IMR-90 (cell line): ENCODE results near the gene ZNF853. TPM values are rescaled to one million over a fixed set of nuclear protein-coding genes. Genes with fewer than 3 reads are reported as not detected.

Source experiments
- ATAC-seq: fragments of 200-7000 bp; cut with Tn5 transposase; 2 replicates; pipeline ENCODE4 v1.9.1; 2020; ENCODE audit warnings: low read depth, mild to moderate bottlenecking, moderate library complexity
- BruUV-seq: library from RNA; stranded (reverse); fragments of 400-500 nt; replicated peaks from 2 replicates; lab custom pipeline; 2021; lab: Mats Ljungman, UMichigan
- CTCF ChIA-PET: fragments of 300-600 bp; formaldehyde crosslinking; extraction: SDS; loops from one replicate; lab custom pipeline; 2021; ENCODE audit warnings: antibody characterized with exemption; lab: Yijun Ruan, JAX
- POLR2A ChIA-PET: fragments of 300-600 bp; sonication (Branson Sonifier 250); formaldehyde crosslinking; loops from one replicate; lab custom pipeline; 2022; ENCODE audit warnings: antibody characterized with exemption; ENCODE audit not compliant: unreplicated experiment; lab: Charles Lee
- DNase-seq: peaks from one replicate; pipeline ENCODE4 v3.0.0; 2013
- H2AFZ ChIP-seq: replicated peaks from 2 replicates; pipeline ENCODE3; 2013; ENCODE audit warnings: low read length, mild to moderate bottlenecking; ENCODE audit not compliant: poor library complexity
- H2AK5ac ChIP-seq: 2 replicates; pipeline ENCODE4 v1.6.1; 2013; ENCODE audit warnings: low read depth, low read length, inconsistent platforms
- H2AK9ac ChIP-seq: replicated peaks from 2 replicates; pipeline ENCODE3; 2013; ENCODE audit warnings: mild to moderate bottlenecking, low read depth, low read length, moderate library complexity; ENCODE audit not compliant: poor library complexity
- H2BK120ac ChIP-seq: 2 replicates; pipeline ENCODE4 v1.6.1; 2013; ENCODE audit warnings: low read depth, low read length, inconsistent platforms
- H2BK15ac ChIP-seq: 3 replicates; pipeline ENCODE4 v1.6.1; 2013; ENCODE audit warnings: low read depth, low read length, inconsistent platforms
- H2BK20ac ChIP-seq: 2 replicates; pipeline ENCODE4 v1.6.1; 2013; ENCODE audit warnings: low read depth, mild to moderate bottlenecking, inconsistent platforms, low read length, moderate library complexity
- H2BK5ac ChIP-seq: 2 replicates; pipeline ENCODE4 v1.6.1; 2013; ENCODE audit warnings: mild to moderate bottlenecking, low read depth, low read length, inconsistent platforms; ENCODE audit not compliant: poor library complexity, severe bottlenecking
- H3K14ac ChIP-seq: replicated peaks from 2 replicates; pipeline ENCODE4 v1.6.1; 2013; ENCODE audit warnings: low read depth, low read length, inconsistent platforms
- H3K18ac ChIP-seq: 2 replicates; pipeline ENCODE4 v1.6.1; 2013; ENCODE audit warnings: low read depth, low read length, control low read depth
- H3K23ac ChIP-seq: 2 replicates; pipeline ENCODE4 v1.6.1; 2013; ENCODE audit warnings: low read depth, low read length, inconsistent platforms
- H3K27ac ChIP-seq: 2 replicates; pipeline ENCODE4 v1.5.1; 2013; ENCODE audit warnings: mild to moderate bottlenecking, control low read depth, low read length; ENCODE audit not compliant: insufficient read depth
- H3K27me3 ChIP-seq: 2 replicates; pipeline ENCODE4 v1.6.1; 2013; ENCODE audit warnings: low read length; ENCODE audit not compliant: control insufficient read depth, insufficient read depth
- H3K36me3 ChIP-seq: 2 replicates; pipeline ENCODE4 v1.6.1; 2013; ENCODE audit warnings: low read length, mixed read lengths; ENCODE audit not compliant: control insufficient read depth, insufficient read depth
- H3K4ac ChIP-seq: 2 replicates; pipeline ENCODE4 v1.6.1; 2013; ENCODE audit warnings: low read depth, low read length, inconsistent platforms
- H3K4me1 ChIP-seq: 2 replicates; pipeline ENCODE4 v1.6.1; 2013; ENCODE audit warnings: low read length, mixed read lengths; ENCODE audit not compliant: control insufficient read depth, insufficient read depth
- H3K4me2 ChIP-seq: 2 replicates; pipeline ENCODE4 v1.6.1; 2013; ENCODE audit warnings: low read depth, mild to moderate bottlenecking, control low read depth, low read length, moderate library complexity
- H3K4me3 ChIP-seq: 2 replicates; pipeline ENCODE4 v1.5.1; 2013; ENCODE audit warnings: low read depth, mild to moderate bottlenecking, control low read depth, low read length, moderate library complexity; ENCODE audit not compliant: insufficient read depth
- H3K56ac ChIP-seq: 2 replicates; pipeline ENCODE4 v1.6.1; 2013; ENCODE audit warnings: low read length, inconsistent platforms; ENCODE audit not compliant: insufficient read depth; ENCODE audit errors: extremely low read depth
- H3K79me1 ChIP-seq, 2 experiments: 2 replicates each; pipeline ENCODE4 v1.6.1; 2013; ENCODE audit warnings: low read length in 2 of 2, inconsistent platforms in 1 of 2, low read depth in 1 of 2
- H3K9ac ChIP-seq: 2 replicates; pipeline ENCODE4 v1.6.1; 2013; ENCODE audit warnings: low read depth, low read length, control low read depth
- H3K9me1 ChIP-seq: 2 replicates; pipeline ENCODE4 v1.6.1; 2013; ENCODE audit warnings: low read length, inconsistent platforms; ENCODE audit not compliant: insufficient read depth
- H3K9me3 ChIP-seq: 2 replicates; pipeline ENCODE4 v1.6.1; 2013; ENCODE audit warnings: low read length; ENCODE audit not compliant: control insufficient read depth, insufficient read depth
- H4K20me1 ChIP-seq: 2 replicates; pipeline ENCODE4 v1.6.1; 2013; ENCODE audit warnings: low read length, inconsistent platforms; ENCODE audit not compliant: insufficient read depth
- H4K5ac ChIP-seq: 2 replicates; pipeline ENCODE4 v1.6.1; 2013; ENCODE audit warnings: mild to moderate bottlenecking, low read depth, low read length, control low read depth
- H4K8ac ChIP-seq, 2 experiments: 2 replicates each; pipeline ENCODE4 v1.6.1; 2013; ENCODE audit warnings: low read depth in 2 of 2, low read length in 2 of 2, control low read depth in 1 of 2, inconsistent platforms in 1 of 2
- H4K91ac ChIP-seq: 2 replicates; pipeline ENCODE4 v1.6.1; 2013; ENCODE audit warnings: low read depth, low read length, inconsistent platforms; ENCODE audit not compliant: insufficient read depth
- CEBPB ChIP-seq: IDR thresholded peaks from 2 replicates; pipeline ENCODE4 v1.6.1; 2012; ENCODE audit warnings: low read depth, low read length, improper control_type of control experiment
- CHD1 ChIP-seq: IDR thresholded peaks from 2 replicates; pipeline ENCODE4 v1.6.1; 2012; ENCODE audit warnings: low read depth, low read length, improper control_type of control experiment
- FOS ChIP-seq: fragments of 150-350 bp; IDR thresholded peaks from 2 replicates; pipeline ENCODE4 v1.6.1; 2016; ENCODE audit warnings: low read depth, low read length
- MAFK ChIP-seq: IDR thresholded peaks from 2 replicates; pipeline ENCODE4 v1.6.1; 2012; ENCODE audit warnings: low read depth, low read length, improper control_type of control experiment
- MAZ ChIP-seq: IDR thresholded peaks from 2 replicates; pipeline ENCODE4 v1.6.1; 2012; ENCODE audit warnings: low read depth, mild to moderate bottlenecking, low read length, improper control_type of control experiment, moderate library complexity, borderline replicate concordance
- NFE2L2 ChIP-seq: fragments of 150-350 bp; IDR thresholded peaks from 2 replicates; pipeline ENCODE4 v1.6.1; 2016; ENCODE audit warnings: low read depth, mild to moderate bottlenecking, low read length
- POLR2A ChIP-seq: IDR thresholded peaks from 2 replicates; pipeline ENCODE4 v1.6.1; 2012; ENCODE audit warnings: mild to moderate bottlenecking, low read depth, low read length
- RCOR1 ChIP-seq: IDR thresholded peaks from 2 replicates; pipeline ENCODE4 v1.6.1; 2012; ENCODE audit warnings: mild to moderate bottlenecking, low read length, improper control_type of control experiment; ENCODE audit not compliant: insufficient replicate concordance
- RFX5 ChIP-seq: IDR thresholded peaks from 2 replicates; pipeline ENCODE4 v1.8.0; 2012; ENCODE audit warnings: low read depth, mild to moderate bottlenecking, low read length, moderate library complexity
- SMC3 ChIP-seq: fragments of 150-350 bp; IDR thresholded peaks from 2 replicates; pipeline ENCODE4 v1.6.1; 2016; ENCODE audit warnings: low read depth, mild to moderate bottlenecking, antibody characterized with exemption, low read length, moderate library complexity
- WGBS, 2 experiments: methylation state at CpG; one replicate each; pipeline versions ENCODE4 v1.1.5 to v1.1.7; 2013; ENCODE audit warnings: missing lambda C conversion rate in 2 of 2; ENCODE audit not compliant: insufficient read length in 1 of 2; ENCODE audit errors: extremely low coverage in 2 of 2; 5-methylcytosine and 5-hydroxymethylcytosine counted together
- dilution Hi-C: fragments of 300-500 bp; cut with HindIII; formaldehyde crosslinking; loops from one replicate; pipeline ENCODE4 v1.14.3; 2018; ENCODE audit warnings: low sequenced_read_pairs; ENCODE audit not compliant: unreplicated experiment
- in situ Hi-C: fragments of 300-500 bp; cut with MboI; formaldehyde crosslinking; loops from 3 replicates; pipeline ENCODE4 v1.14.3; 2019; ENCODE audit warnings: low sequenced_read_pairs, inconsistent platforms, mixed read lengths
- intact Hi-C: fragments of 100-400 bp; cut with micrococcal nuclease; formaldehyde crosslinking; loops from 2 replicates; pipeline ENCODE4 v1.10.0; 2022
- polyA plus RNA-seq, 3 experiments: library from polyadenylated mRNA; depleted of rRNA; stranded (reverse); fragments of >200 nt; gene quantifications; 2 replicates each; pipeline ENCODE4 v1.2.3, GENCODE V29; 2012; ENCODE audit warnings: low replicate concordance in 1 of 3
- total RNA-seq: library from RNA; depleted of rRNA; stranded (reverse); fragments of >200 nt; gene quantifications from 2 replicates; pipeline ENCODE4 v1.2.3, GENCODE V29; 2012
- TF ChIP-seq, protein P1 (sequence below): fragments of 150-350 bp; IDR thresholded peaks from 2 replicates; pipeline ENCODE4 v1.6.1; 2017; ENCODE audit warnings: mild to moderate bottlenecking, antibody characterized with exemption, low read length, low read depth
- TF ChIP-seq, protein P2 (sequence below): conservative IDR thresholded peaks from 2 replicates; pipeline ENCODE4 v1.5.1; 2012; ENCODE audit warnings: mild to moderate bottlenecking, low read depth, low read length, improper control_type of control experiment

ZNF853 gene
- total and polyA plus RNA-seq, 2 of the 4 experiments (the other 2 are of a cell fraction): 3.4 TPM

GRCh38 chr7:6649241-6649961 is 34.0 kb downstream of the ZNF853 start:
- no CpG with 5 or more reads among the region's 13 CpGs for WGBS, 2 experiments
- H3K9me1 ChIP-seq: no peaks in the 10 kb centered on the region
- H2BK15ac ChIP-seq: no peak overlapping the region
- ChIA-PET CTCF (no interaction called here), POLR2A (no interaction called here)
- DNase-seq: no peak
- no peak overlapping the region for H3K56ac ChIP-seq
- no peak overlapping the region for H2BK120ac ChIP-seq
- no peak overlapping the region for H3K4ac ChIP-seq
- H2AK5ac ChIP-seq: no peak overlapping the region
- H3K36me3 ChIP-seq: peaks cover 76% of the 10 kb centered on the region
- no peak overlapping the region for H4K8ac ChIP-seq
- peak overlapping the region; percentile 55 for H2AK9ac ChIP-seq
- peaks cover 35% of the 10 kb centered on the region for H3K9me3 ChIP-seq
- no peak overlapping the region for H3K27ac ChIP-seq
- no peak overlapping the region for H3K4me2 ChIP-seq
- no peak overlapping the region for H3K18ac ChIP-seq
- H4K20me1 ChIP-seq: peaks cover 4% of the 10 kb centered on the region; the same call in 1 of the 2 replicates
- H4K5ac ChIP-seq: no peak overlapping the region
- H3K4me3 ChIP-seq: no peak overlapping the region
- no peak overlapping the region for H3K23ac ChIP-seq
- H3K9ac ChIP-seq: no peak overlapping the region
- ATAC-seq: no peak
- no peak overlapping the region for H2BK20ac ChIP-seq
- BruUV-seq: no TSS peak
- intact Hi-C loops: no loop called here
- in situ Hi-C loops: no loop called here
- no peak overlapping the region for H2AFZ ChIP-seq
- TF ChIP-seq RCOR1: no peak
- TF ChIP-seq NFE2L2: no peak
- TF ChIP-seq, protein P1, sequence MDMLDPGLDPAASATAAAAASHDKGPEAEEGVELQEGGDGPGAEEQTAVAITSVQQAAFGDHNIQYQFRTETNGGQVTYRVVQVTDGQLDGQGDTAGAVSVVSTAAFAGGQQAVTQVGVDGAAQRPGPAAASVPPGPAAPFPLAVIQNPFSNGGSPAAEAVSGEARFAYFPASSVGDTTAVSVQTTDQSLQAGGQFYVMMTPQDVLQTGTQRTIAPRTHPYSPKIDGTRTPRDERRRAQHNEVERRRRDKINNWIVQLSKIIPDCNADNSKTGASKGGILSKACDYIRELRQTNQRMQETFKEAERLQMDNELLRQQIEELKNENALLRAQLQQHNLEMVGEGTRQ: no peak
- no peak for TF ChIP-seq SMC3
- no peak for TF ChIP-seq MAZ
- no peak for TF ChIP-seq POLR2A
- TF ChIP-seq, protein P2, sequence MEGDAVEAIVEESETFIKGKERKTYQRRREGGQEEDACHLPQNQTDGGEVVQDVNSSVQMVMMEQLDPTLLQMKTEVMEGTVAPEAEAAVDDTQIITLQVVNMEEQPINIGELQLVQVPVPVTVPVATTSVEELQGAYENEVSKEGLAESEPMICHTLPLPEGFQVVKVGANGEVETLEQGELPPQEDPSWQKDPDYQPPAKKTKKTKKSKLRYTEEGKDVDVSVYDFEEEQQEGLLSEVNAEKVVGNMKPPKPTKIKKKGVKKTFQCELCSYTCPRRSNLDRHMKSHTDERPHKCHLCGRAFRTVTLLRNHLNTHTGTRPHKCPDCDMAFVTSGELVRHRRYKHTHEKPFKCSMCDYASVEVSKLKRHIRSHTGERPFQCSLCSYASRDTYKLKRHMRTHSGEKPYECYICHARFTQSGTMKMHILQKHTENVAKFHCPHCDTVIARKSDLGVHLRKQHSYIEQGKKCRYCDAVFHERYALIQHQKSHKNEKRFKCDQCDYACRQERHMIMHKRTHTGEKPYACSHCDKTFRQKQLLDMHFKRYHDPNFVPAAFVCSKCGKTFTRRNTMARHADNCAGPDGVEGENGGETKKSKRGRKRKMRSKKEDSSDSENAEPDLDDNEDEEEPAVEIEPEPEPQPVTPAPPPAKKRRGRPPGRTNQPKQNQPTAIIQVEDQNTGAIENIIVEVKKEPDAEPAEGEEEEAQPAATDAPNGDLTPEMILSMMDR: no peak
- no peak for TF ChIP-seq FOS
- TF ChIP-seq RFX5: no peak
- no peak for TF ChIP-seq CEBPB
- TF ChIP-seq CHD1: no peak
- no peak for TF ChIP-seq MAFK
- H3K79me1 ChIP-seq: peaks cover 0 to 17% of the 10 kb centered on the region in 2 experiments; a peak in 1 of 4 replicates
- no peak overlapping the region for H4K91ac ChIP-seq
- H3K4me1 ChIP-seq: no peaks in the 10 kb centered on the region
- no peak overlapping the region for H3K14ac ChIP-seq
- dilution Hi-C loops: no loop called here
- H2BK5ac ChIP-seq: no peak overlapping the region
- no peaks in the 10 kb centered on the region for H3K27me3 ChIP-seq
